Astrocyte (in vitro differentiated cells and primary cell): ENCODE data around the gene GXYLT1. TPM values are rescaled to one million over a fixed set of nuclear protein-coding genes. Genes with fewer than 3 reads are reported as not detected.
A peak's percentile ranks its signal among the peaks of the same experiment; 100 is the strongest.

Experiments used
- DNase-seq: peaks from one replicate; pipeline ENCODE4 v3.0.0-alpha.2; 2010; ENCODE audit warnings: low read depth
- FAIRE-seq: peaks from 2 replicates; lab custom pipeline; 2011; peaks lifted over from hg19 to GRCh38; lab: Jason Lieb, UNC
- H2AFZ ChIP-seq: 2 replicates; pipeline ENCODE4 v1.6.0; 2012; ENCODE audit warnings: low read depth, low read length, inconsistent platforms
- H3K27ac ChIP-seq: 2 replicates; pipeline ENCODE4 v1.5.1; 2011; ENCODE audit warnings: low read depth, low read length, inconsistent platforms
- H3K27me3 ChIP-seq: 2 replicates; pipeline ENCODE4 v1.6.0; 2011; ENCODE audit warnings: low read length, inconsistent platforms; ENCODE audit not compliant: insufficient read depth
- H3K36me3 ChIP-seq: 2 replicates; pipeline ENCODE4 v1.5.1; 2011; ENCODE audit warnings: low read length, inconsistent platforms; ENCODE audit not compliant: insufficient read depth
- H3K4me1 ChIP-seq: 2 replicates; pipeline ENCODE4 v1.5.1; 2011; ENCODE audit warnings: low read length, inconsistent platforms; ENCODE audit not compliant: insufficient read depth
- H3K4me2 ChIP-seq: 2 replicates; pipeline ENCODE4 v1.6.0; 2012; ENCODE audit warnings: low read length, inconsistent platforms
- H3K4me3 ChIP-seq: 2 replicates; pipeline ENCODE4 v1.5.1; 2011; ENCODE audit warnings: low read depth, mild to moderate bottlenecking, low read length, inconsistent platforms; ENCODE audit not compliant: insufficient read depth
- H3K79me2 ChIP-seq: 2 replicates; pipeline ENCODE4 v1.6.0; 2012; ENCODE audit warnings: mild to moderate bottlenecking, low read length, inconsistent platforms; ENCODE audit not compliant: insufficient read depth
- H3K9ac ChIP-seq: 2 replicates; pipeline ENCODE4 v1.6.0; 2012; ENCODE audit warnings: mild to moderate bottlenecking, low read length, inconsistent platforms
- H3K9me3 ChIP-seq: 2 replicates; pipeline ENCODE4 v1.5.1; 2012; ENCODE audit warnings: low read depth, mild to moderate bottlenecking, low read length, inconsistent platforms; ENCODE audit not compliant: insufficient read depth
- H4K20me1 ChIP-seq: 2 replicates; pipeline ENCODE4 v1.6.0; 2012; ENCODE audit warnings: low read length, inconsistent platforms; ENCODE audit not compliant: insufficient read depth
- H3K27ac Mint-ChIP-seq: one replicate; pipeline ENCODE4 v1.8.0; 2021; ENCODE audit warnings: mild to moderate bottlenecking, mixed read lengths; ENCODE audit not compliant: unreplicated experiment
- H3K27me3 Mint-ChIP-seq: one replicate; pipeline ENCODE4 v1.8.0; 2021; ENCODE audit warnings: low read depth, mixed read lengths; ENCODE audit not compliant: unreplicated experiment
- H3K36me3 Mint-ChIP-seq: one replicate; pipeline ENCODE4 v1.8.0; 2021; ENCODE audit warnings: low read depth, mixed read lengths; ENCODE audit not compliant: unreplicated experiment
- H3K4me1 Mint-ChIP-seq: one replicate; pipeline ENCODE4 v1.8.0; 2021; ENCODE audit warnings: low read depth, mixed read lengths; ENCODE audit not compliant: unreplicated experiment
- H3K4me3 Mint-ChIP-seq: one replicate; pipeline ENCODE4 v1.8.0; 2021; ENCODE audit warnings: mild to moderate bottlenecking, moderate library complexity, mixed read lengths; ENCODE audit not compliant: unreplicated experiment
- H3K9me3 Mint-ChIP-seq: one replicate; pipeline ENCODE4 v1.8.0; 2021; ENCODE audit warnings: mild to moderate bottlenecking, mixed read lengths; ENCODE audit not compliant: unreplicated experiment
- EZH2 ChIP-seq: IDR thresholded peaks from 2 replicates; pipeline ENCODE4 v1.6.1; 2012; ENCODE audit warnings: mild to moderate bottlenecking, low read length, inconsistent platforms; ENCODE audit not compliant: insufficient read depth
- total RNA-seq: library from RNA; stranded (reverse); gene quantifications from 2 replicates; pipeline ENCODE4 v1.2.1, GENCODE V29; 2021
- TF ChIP-seq, protein P1 (sequence below): IDR thresholded peaks from 2 replicates; pipeline ENCODE4 v1.5.1; 2011; ENCODE audit warnings: low read depth, mild to moderate bottlenecking, inconsistent platforms, low read length, moderate library complexity; ENCODE audit not compliant: insufficient read depth

Gene GXYLT1
- total RNA-seq, 1 donor from 2014 or later = 23.1 TPM

DNA sequence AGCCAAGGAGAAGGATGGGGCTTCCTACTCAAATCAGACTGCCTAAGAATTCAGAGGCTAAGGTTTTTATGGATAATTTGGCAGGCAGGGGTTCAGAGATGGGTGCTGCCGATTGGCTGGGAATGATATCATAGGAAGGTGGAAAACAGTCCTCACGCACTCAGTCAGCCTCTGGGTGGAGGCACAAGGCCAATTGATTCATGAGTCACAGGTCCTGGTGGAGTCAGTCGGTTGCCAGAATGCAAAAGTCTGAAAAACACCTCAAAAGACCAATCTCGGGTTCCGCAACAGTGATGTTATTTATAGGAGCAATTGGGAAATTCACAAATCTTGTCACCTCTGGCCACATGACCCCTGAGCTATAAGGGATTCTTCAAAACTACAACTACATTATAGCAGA, 105.5 kb downstream of the GXYLT1 start:
- no peaks in the 10 kb centered on the region for H3K27me3 Mint-ChIP-seq
- H3K36me3 Mint-ChIP-seq = peaks cover 5% of the 10 kb centered on the region
- peak; percentile 78 for FAIRE-seq
- H3K4me3 ChIP-seq = no peak overlapping the region
- H3K4me3 Mint-ChIP-seq = no peak overlapping the region
- H3K4me1 ChIP-seq = no peaks in the 10 kb centered on the region
- peak overlapping the region; percentile 32 for H3K27ac ChIP-seq
- no peaks in the 10 kb centered on the region for H3K36me3 ChIP-seq
- peaks cover 3% of the 10 kb centered on the region for H3K9me3 Mint-ChIP-seq
- TF ChIP-seq EZH2 = no peak
- TF ChIP-seq, protein P1, sequence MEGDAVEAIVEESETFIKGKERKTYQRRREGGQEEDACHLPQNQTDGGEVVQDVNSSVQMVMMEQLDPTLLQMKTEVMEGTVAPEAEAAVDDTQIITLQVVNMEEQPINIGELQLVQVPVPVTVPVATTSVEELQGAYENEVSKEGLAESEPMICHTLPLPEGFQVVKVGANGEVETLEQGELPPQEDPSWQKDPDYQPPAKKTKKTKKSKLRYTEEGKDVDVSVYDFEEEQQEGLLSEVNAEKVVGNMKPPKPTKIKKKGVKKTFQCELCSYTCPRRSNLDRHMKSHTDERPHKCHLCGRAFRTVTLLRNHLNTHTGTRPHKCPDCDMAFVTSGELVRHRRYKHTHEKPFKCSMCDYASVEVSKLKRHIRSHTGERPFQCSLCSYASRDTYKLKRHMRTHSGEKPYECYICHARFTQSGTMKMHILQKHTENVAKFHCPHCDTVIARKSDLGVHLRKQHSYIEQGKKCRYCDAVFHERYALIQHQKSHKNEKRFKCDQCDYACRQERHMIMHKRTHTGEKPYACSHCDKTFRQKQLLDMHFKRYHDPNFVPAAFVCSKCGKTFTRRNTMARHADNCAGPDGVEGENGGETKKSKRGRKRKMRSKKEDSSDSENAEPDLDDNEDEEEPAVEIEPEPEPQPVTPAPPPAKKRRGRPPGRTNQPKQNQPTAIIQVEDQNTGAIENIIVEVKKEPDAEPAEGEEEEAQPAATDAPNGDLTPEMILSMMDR = no peak
- no peaks in the 10 kb centered on the region for H3K27me3 ChIP-seq
- H3K9me3 ChIP-seq = no peaks in the 10 kb centered on the region
- H3K4me2 ChIP-seq = peak overlapping the region; percentile 15
- H3K27ac Mint-ChIP-seq = no peak overlapping the region
- H2AFZ ChIP-seq = no peak overlapping the region
- no peaks in the 10 kb centered on the region for H3K4me1 Mint-ChIP-seq
- no peaks in the 10 kb centered on the region for H3K79me2 ChIP-seq
- peak; percentile 93 for DNase-seq
- H3K9ac ChIP-seq = no peak overlapping the region
- H4K20me1 ChIP-seq = no peaks in the 10 kb centered on the region

DNA sequence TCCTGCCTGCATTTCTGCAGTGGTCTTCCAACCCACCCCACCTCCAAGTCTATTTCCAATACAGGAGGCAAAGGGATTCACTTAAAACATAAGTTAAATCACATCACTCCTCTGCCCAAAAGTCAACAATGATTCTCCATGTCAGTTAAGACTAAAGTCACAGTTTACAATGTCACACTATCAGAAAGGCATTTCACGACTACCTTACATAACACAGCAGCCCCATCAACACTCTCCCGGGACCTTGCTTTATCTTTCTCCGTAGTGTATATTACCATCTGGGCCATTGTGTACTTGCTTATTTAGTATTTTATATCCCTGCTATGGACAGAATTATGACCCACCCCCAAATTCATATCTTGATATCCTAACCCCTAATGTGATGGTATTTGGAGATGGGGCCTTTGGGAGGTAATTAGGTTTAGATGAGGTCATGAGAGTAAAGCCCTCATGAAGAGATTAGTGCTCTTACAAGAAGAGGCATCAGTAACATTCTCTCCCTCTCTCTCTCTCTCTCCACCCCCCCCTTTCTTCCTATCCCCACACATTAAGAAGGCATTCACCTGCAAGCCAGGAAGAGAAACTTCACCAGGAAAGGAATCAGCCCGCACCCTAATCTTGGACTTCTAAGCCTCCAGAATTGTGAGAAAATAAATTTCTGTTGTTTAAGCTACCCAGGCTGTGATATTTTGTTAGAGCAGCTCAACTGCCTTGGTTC, 112.7 kb downstream of the GXYLT1 start:
- FAIRE-seq = no peak
- no peaks in the 10 kb centered on the region for H3K36me3 ChIP-seq
- no peaks in the 10 kb centered on the region for H3K4me1 Mint-ChIP-seq
- no peak overlapping the region for H3K27ac Mint-ChIP-seq
- H3K4me2 ChIP-seq = no peak overlapping the region
- peaks cover 3% of the 10 kb centered on the region for H3K36me3 Mint-ChIP-seq
- H3K4me3 ChIP-seq = no peak overlapping the region
- no peaks in the 10 kb centered on the region for H3K27me3 ChIP-seq
- TF ChIP-seq, protein P1 = no peak
- no peak for TF ChIP-seq EZH2
- no peak overlapping the region for H2AFZ ChIP-seq
- no peaks in the 10 kb centered on the region for H3K79me2 ChIP-seq
- no peak for DNase-seq
- no peak overlapping the region for H3K27ac ChIP-seq
- no peak overlapping the region for H3K4me3 Mint-ChIP-seq
- H4K20me1 ChIP-seq = no peaks in the 10 kb centered on the region
- peaks cover 2% of the 10 kb centered on the region for H3K9me3 Mint-ChIP-seq
- peaks cover 3% of the 10 kb centered on the region for H3K27me3 Mint-ChIP-seq
- no peaks in the 10 kb centered on the region for H3K4me1 ChIP-seq
- no peak overlapping the region for H3K9ac ChIP-seq
- no peaks in the 10 kb centered on the region for H3K9me3 ChIP-seq

Other genes starting within 250 kb of the GXYLT1 start
- gene YAF2, start 93.4 kb upstream of the GXYLT1 start, total RNA-seq = 28.6 and 29.3 TPM in 2 replicates
- gene ZCRB1, start 181.2 kb upstream of the GXYLT1 start, total RNA-seq = 45.8 and 50.7 TPM in 2 replicates
- gene PPHLN1, start 181.3 kb upstream of the GXYLT1 start, total RNA-seq = 56.9 and 65.3 TPM in 2 replicates